ENCODE measurements around the gene RFNG.

The RFNG gene

GRCh38 chr17:82046903-82047302, 4.7 kb downstream of the RFNG start:
- Histone ChIP-seq H3K4me2 (ENCODE audit: low read length) (no peak overlapping the region), H3K23ac (ENCODE audit: low read length) (no peak overlapping the region)

DNA sequence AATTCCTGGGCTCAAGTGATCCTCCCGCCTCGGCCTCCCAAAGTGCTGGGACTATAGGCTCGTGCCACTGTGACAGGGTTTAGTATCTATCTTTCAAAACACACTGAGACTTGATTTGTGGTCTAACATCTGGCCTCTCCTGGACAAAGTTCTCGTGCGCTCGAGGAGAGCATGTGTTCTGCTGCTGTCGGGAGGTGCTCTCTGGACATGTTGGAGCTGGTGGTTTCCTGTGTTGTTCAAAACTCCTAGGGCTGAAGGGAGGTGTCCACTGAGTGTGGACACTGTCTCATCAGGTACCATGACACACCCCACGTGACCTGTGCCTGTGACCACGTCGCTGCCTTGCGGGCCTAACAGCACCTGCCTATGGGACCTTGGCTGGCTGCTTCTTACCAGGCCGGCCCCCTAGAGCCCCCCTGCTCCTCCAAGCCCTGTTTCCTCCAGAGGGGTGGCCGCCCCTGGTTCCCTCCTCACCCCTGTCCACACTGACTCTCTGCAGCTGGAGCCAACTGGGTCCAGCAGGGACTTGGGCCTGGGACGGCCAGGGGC, 5.6 kb downstream of the RFNG start:
- no peak for DNase-seq
- H3K18ac ChIP-seq (ENCODE audit: low read length): no peak overlapping the region

More at GRCh38 chr17:82046903-82047302, 4.7 kb downstream of the RFNG start:
- Histone ChIP-seq H3K9ac (ENCODE audit: low read length) (no peak overlapping the region), H2BK120ac (ENCODE audit: insufficient read depth, low read length, poor library complexity) (no peak overlapping the region), H3K4me3 (ENCODE audit: low read depth, low read length) (no peak overlapping the region), H4K8ac (ENCODE audit: low read depth, low read length) (no peak overlapping the region), H2BK12ac (ENCODE audit: low read length) (no peak overlapping the region), H2AK5ac (ENCODE audit: low read length) (no peak overlapping the region), H4K12ac (ENCODE audit: low read depth, low read length) (no peak overlapping the region), H3K27ac (ENCODE audit: low read depth, low read length) (no peak overlapping the region), H3K9me3 (ENCODE audit: insufficient read depth, low read depth, low read length) (peaks cover 11% of the 10 kb centered on the region), H3K79me2 (ENCODE audit: control insufficient read depth, insufficient read depth, low read length, poor library complexity) (peaks cover 3% of the 10 kb centered on the region), H3K4ac (ENCODE audit: low read depth, low read length) (no peak overlapping the region), H2BK5ac (ENCODE audit: low read depth, low read length, poor library complexity) (no peak overlapping the region), H3K14ac (ENCODE audit: low read length) (no peak overlapping the region), H2AFZ (ENCODE audit: insufficient read depth, low read length, poor library complexity) (no peak overlapping the region), H3K36me3 (ENCODE audit: control insufficient read depth in 1 of 2, insufficient read depth in 2 of 2, low read length in 2 of 2) (peaks cover 31 to 37% of the 10 kb centered on the region in 2 experiments), H3K27me3 (ENCODE audit: insufficient read depth, low read length) (no peaks in the 10 kb centered on the region), H3K18ac (ENCODE audit: low read length) (no peak overlapping the region), H3K79me1 (ENCODE audit: low read length) (peaks cover 4% of the 10 kb centered on the region), H3K4me1 (ENCODE audit: control insufficient read depth in 1 of 2, insufficient read depth in 2 of 2, low read length in 2 of 2) (peaks cover 8 to 9% of the 10 kb centered on the region in 2 experiments), H4K91ac (ENCODE audit: low read depth, low read length) (no peak overlapping the region)
- WGBS (ENCODE audit: extremely low coverage, insufficient coverage, insufficient read length): no CpG with 5 or more reads among the region's 21 CpGs
- DNase-seq: no peak

GRCh38 chr17:82043507-82043906, 8.1 kb downstream of the RFNG start:
- H3K79me1 ChIP-seq (ENCODE audit: low read length): no peaks in the 10 kb centered on the region
- no peak overlapping the region for H2BK120ac ChIP-seq (ENCODE audit: insufficient read depth, low read length, poor library complexity)
- no peak overlapping the region for H2BK5ac ChIP-seq (ENCODE audit: low read depth, low read length, poor library complexity)
- H3K36me3 ChIP-seq (ENCODE audit: control insufficient read depth in 1 of 2, insufficient read depth in 2 of 2, low read length in 2 of 2): peaks cover 18% of the 10 kb centered on the region in 2 experiments
- H2BK12ac ChIP-seq (ENCODE audit: low read length): no peak overlapping the region
- WGBS (ENCODE audit: extremely low coverage, insufficient coverage, insufficient read length): no CpG with 5 or more reads among the region's 16 CpGs
- no peak overlapping the region for H4K8ac ChIP-seq (ENCODE audit: low read depth, low read length)
- no peak overlapping the region for H3K4ac ChIP-seq (ENCODE audit: low read depth, low read length)
- H3K4me3 ChIP-seq (ENCODE audit: low read depth, low read length): no peak overlapping the region
- H3K9me3 ChIP-seq (ENCODE audit: insufficient read depth, low read depth, low read length): peaks cover 9% of the 10 kb centered on the region
- H3K4me1 ChIP-seq (ENCODE audit: control insufficient read depth in 1 of 2, insufficient read depth in 2 of 2, low read length in 2 of 2): no peaks in the 10 kb centered on the region
- no peak overlapping the region for H4K91ac ChIP-seq (ENCODE audit: low read depth, low read length)
- no peak overlapping the region for H4K12ac ChIP-seq (ENCODE audit: low read depth, low read length)
- no peaks in the 10 kb centered on the region for H3K27me3 ChIP-seq (ENCODE audit: insufficient read depth, low read length)
- H2AFZ ChIP-seq (ENCODE audit: insufficient read depth, low read length, poor library complexity): no peak overlapping the region
- H3K4me2 ChIP-seq (ENCODE audit: low read length): no peak overlapping the region
- no peak overlapping the region for H2AK5ac ChIP-seq (ENCODE audit: low read length)
- H3K9ac ChIP-seq (ENCODE audit: low read length): no peak overlapping the region
- no peak overlapping the region for H3K14ac ChIP-seq (ENCODE audit: low read length)
- H3K79me2 ChIP-seq (ENCODE audit: control insufficient read depth, insufficient read depth, low read length, poor library complexity): no peaks in the 10 kb centered on the region
- no peak overlapping the region for H3K23ac ChIP-seq (ENCODE audit: low read length)
- DNase-seq: no peak
- H3K27ac ChIP-seq (ENCODE audit: low read depth, low read length): no peak overlapping the region
- H3K18ac ChIP-seq (ENCODE audit: low read length): no peak overlapping the region

More for the DNA sequence above, 5.6 kb downstream of the RFNG start:
- no peak overlapping the region for H4K12ac ChIP-seq (ENCODE audit: low read depth, low read length)
- no peak overlapping the region for H3K9ac ChIP-seq (ENCODE audit: low read length)
- peaks cover 8 to 9% of the 10 kb centered on the region in 2 experiments for H3K4me1 ChIP-seq (ENCODE audit: control insufficient read depth in 1 of 2, insufficient read depth in 2 of 2, low read length in 2 of 2)
- no peak overlapping the region for H2AK5ac ChIP-seq (ENCODE audit: low read length)
- H2BK5ac ChIP-seq (ENCODE audit: low read depth, low read length, poor library complexity): no peak overlapping the region
- no CpG with 5 or more reads among the region's 14 CpGs for WGBS (ENCODE audit: extremely low coverage, insufficient coverage, insufficient read length)
- no peak overlapping the region for H3K27ac ChIP-seq (ENCODE audit: low read depth, low read length)
- no peak overlapping the region for H2AFZ ChIP-seq (ENCODE audit: insufficient read depth, low read length, poor library complexity)
- H3K27me3 ChIP-seq (ENCODE audit: insufficient read depth, low read length): no peaks in the 10 kb centered on the region
- no peak overlapping the region for H3K4ac ChIP-seq (ENCODE audit: low read depth, low read length)
- H3K4me2 ChIP-seq (ENCODE audit: low read length): no peak overlapping the region
- H3K36me3 ChIP-seq (ENCODE audit: control insufficient read depth in 1 of 2, insufficient read depth in 2 of 2, low read length in 2 of 2): peaks cover 31 to 37% of the 10 kb centered on the region in 2 experiments
- no peak overlapping the region for H2BK120ac ChIP-seq (ENCODE audit: insufficient read depth, low read length, poor library complexity)
- no peak overlapping the region for H3K14ac ChIP-seq (ENCODE audit: low read length)
- H3K23ac ChIP-seq (ENCODE audit: low read length): no peak overlapping the region
- H4K91ac ChIP-seq (ENCODE audit: low read depth, low read length): no peak overlapping the region
- peaks cover 2% of the 10 kb centered on the region for H3K79me1 ChIP-seq (ENCODE audit: low read length)
- H3K9me3 ChIP-seq (ENCODE audit: insufficient read depth, low read depth, low read length): peaks cover 11% of the 10 kb centered on the region
- H2BK12ac ChIP-seq (ENCODE audit: low read length): no peak overlapping the region
- H4K8ac ChIP-seq (ENCODE audit: low read depth, low read length): no peak overlapping the region
- H3K79me2 ChIP-seq (ENCODE audit: control insufficient read depth, insufficient read depth, low read length, poor library complexity): peaks cover 2% of the 10 kb centered on the region
- H3K4me3 ChIP-seq (ENCODE audit: low read depth, low read length): no peak overlapping the region

DNA sequence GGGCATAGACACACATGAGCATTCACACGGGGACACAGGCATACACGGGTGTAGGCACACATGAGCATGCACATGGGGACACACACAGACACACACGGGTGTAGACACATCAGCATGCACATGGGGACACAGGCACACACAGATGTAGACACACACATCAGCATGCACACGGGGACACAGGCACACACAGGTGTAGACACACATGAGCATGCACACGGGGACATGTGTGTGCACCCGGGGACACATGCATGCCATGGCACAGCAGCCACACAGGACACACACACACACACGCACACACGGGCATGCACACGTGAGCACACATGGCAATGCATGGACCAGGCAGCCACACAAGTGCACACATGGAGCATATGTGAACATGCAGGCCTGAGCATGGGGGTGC, 9.0 kb downstream of the RFNG start:
- no peak for DNase-seq
- Histone ChIP-seq H3K36me3 (ENCODE audit: control insufficient read depth in 1 of 2, insufficient read depth in 2 of 2, low read length in 2 of 2) (peaks cover 9% of the 10 kb centered on the region in 2 experiments), H4K8ac (ENCODE audit: low read depth, low read length) (no peak overlapping the region), H3K9ac (ENCODE audit: low read length) (peak overlapping the region; percentile 4), H3K4me2 (ENCODE audit: low read length) (no peak overlapping the region), H3K4me1 (ENCODE audit: control insufficient read depth in 1 of 2, insufficient read depth in 2 of 2, low read length in 2 of 2) (no peaks in the 10 kb centered on the region), H3K18ac (ENCODE audit: low read length) (no peak overlapping the region), H3K4ac (ENCODE audit: low read depth, low read length) (no peak overlapping the region), H3K27ac (ENCODE audit: low read depth, low read length) (no peak overlapping the region), H2AFZ (ENCODE audit: insufficient read depth, low read length, poor library complexity) (no peak overlapping the region), H2BK12ac (ENCODE audit: low read length) (no peak overlapping the region), H4K91ac (ENCODE audit: low read depth, low read length) (no peak overlapping the region), H3K14ac (ENCODE audit: low read length) (no peak overlapping the region), H2BK120ac (ENCODE audit: insufficient read depth, low read length, poor library complexity) (no peak overlapping the region), H2AK5ac (ENCODE audit: low read length) (no peak overlapping the region), H4K12ac (ENCODE audit: low read depth, low read length) (no peak overlapping the region), H3K79me2 (ENCODE audit: control insufficient read depth, insufficient read depth, low read length, poor library complexity) (no peaks in the 10 kb centered on the region), H3K27me3 (ENCODE audit: insufficient read depth, low read length) (no peaks in the 10 kb centered on the region), H3K4me3 (ENCODE audit: low read depth, low read length) (peak overlapping the region; percentile 52), H3K23ac (ENCODE audit: low read length) (no peak overlapping the region), H2BK5ac (ENCODE audit: low read depth, low read length, poor library complexity) (no peak overlapping the region), H3K79me1 (ENCODE audit: low read length) (no peaks in the 10 kb centered on the region), H3K9me3 (ENCODE audit: insufficient read depth, low read depth, low read length) (peaks cover 9% of the 10 kb centered on the region)
- WGBS (ENCODE audit: extremely low coverage, insufficient coverage, insufficient read length): no CpG with 5 or more reads among the region's 9 CpGs

All from trophoblast cell (in vitro differentiated cells and primary cell).